ENCODE data around the gene RBM15B.
"Not testable (repeated sequence)": the region's sequence is repeated elsewhere in the genome, so short reads cannot be mapped to it uniquely, and the experiment has no call there.

RBM15B gene

GRCh38 chr3:51384055-51384725 lies 6.9 kb upstream of the RBM15B start:
- Histone ChIP-seq H3K9ac (ENCODE audit: low read length in 5 of 5) (peak overlapping the region; percentile 92 to 98 (median 97)), H3K27me3 (ENCODE audit: control insufficient read depth in 5 of 5, insufficient read depth in 4 of 5, low read length in 5 of 5) (no peaks in the 10 kb centered on the region), H3K4me1 (ENCODE audit: control insufficient read depth in 5 of 5, insufficient read depth in 5 of 5, low read length in 5 of 5) (peaks cover 5 to 36% (median 29%) of the 10 kb centered on the region in 5 donors), H3K9me3 (ENCODE audit: control insufficient read depth in 5 of 5, low read length in 5 of 5) (no peaks in the 10 kb centered on the region), H3K4me3 (ENCODE audit: low read depth in 1 of 5, low read length in 5 of 5) (peak overlapping the region; percentile 87 to 97 (median 96)), H3K36me3 (ENCODE audit: control insufficient read depth in 5 of 5, insufficient read depth in 5 of 5, low read length in 5 of 5) (peaks cover 0 to 23% (median 17%) of the 10 kb centered on the region in 5 donors), H3K27ac (ENCODE audit: low read depth, low read length) (peak overlapping the region; percentile 95)

GRCh38 chr3:51384726-51385473 lies 6.2 kb upstream of the RBM15B start, which contains the start of gene MANF:
TSS of gene MANF (plus strand) at chr3:51385291. CDS start at chr3:51385343, 52 bp downstream.
- peak within 1 kb of the TSS; percentile 92 to 98 (median 97) for H3K9ac ChIP-seq (ENCODE audit: low read length in 5 of 5)
- peaks cover 0 to 29% (median 17%) of the 10 kb centered on the region in 5 donors for H3K36me3 ChIP-seq (ENCODE audit: control insufficient read depth in 5 of 5, insufficient read depth in 5 of 5, low read length in 5 of 5)
- H3K4me3 ChIP-seq (ENCODE audit: low read depth in 1 of 5, low read length in 5 of 5), result peak within 1 kb of the TSS; percentile 87 to 97 (median 96)
- peaks cover 5 to 40% (median 29%) of the 10 kb centered on the region in 5 donors for H3K4me1 ChIP-seq (ENCODE audit: control insufficient read depth in 5 of 5, insufficient read depth in 5 of 5, low read length in 5 of 5)
- H3K27me3 ChIP-seq (ENCODE audit: control insufficient read depth in 5 of 5, insufficient read depth in 4 of 5, low read length in 5 of 5), result no peaks in the 10 kb centered on the region
- no peaks in the 10 kb centered on the region for H3K9me3 ChIP-seq (ENCODE audit: control insufficient read depth in 5 of 5, low read length in 5 of 5)
- H3K27ac ChIP-seq (ENCODE audit: low read depth, low read length), result peak within 1 kb of the TSS; percentile 95

- H3K27ac ChIP-seq (ENCODE audit: low read depth, low read length), result peak overlapping the region; percentile 95
- H3K36me3 ChIP-seq (ENCODE audit: control insufficient read depth in 5 of 5, insufficient read depth in 5 of 5, low read length in 5 of 5), result peaks cover 0 to 29% (median 17%) of the 10 kb centered on the region in 5 donors
- H3K4me1 ChIP-seq (ENCODE audit: control insufficient read depth in 5 of 5, insufficient read depth in 5 of 5, low read length in 5 of 5), result peaks cover 7 to 47% (median 36%) of the 10 kb centered on the region in 5 donors
- H3K9ac ChIP-seq (ENCODE audit: low read length in 5 of 5), result peak overlapping the region; percentile 63 to 88 (median 78)
- H3K27me3 ChIP-seq (ENCODE audit: control insufficient read depth in 5 of 5, insufficient read depth in 4 of 5, low read length in 5 of 5), result no peaks in the 10 kb centered on the region
- H3K4me3 ChIP-seq (ENCODE audit: low read depth in 1 of 5, low read length in 5 of 5), result peak overlapping the region; percentile 71 to 97 (median 92)
- no peaks in the 10 kb centered on the region for H3K9me3 ChIP-seq (ENCODE audit: control insufficient read depth in 5 of 5, low read length in 5 of 5)
Observed at GRCh38 chr3:51385621-51386091, 5.4 kb upstream of the RBM15B start.

GRCh38 chr3:51386159-51386851 lies 4.8 kb upstream of the RBM15B start:
- Histone ChIP-seq H3K4me3 (ENCODE audit: low read depth in 1 of 5, low read length in 5 of 5) (peak overlapping the region; percentile 71 to 97 (median 92)), H3K27ac (ENCODE audit: low read depth, low read length) (peak overlapping the region; percentile 95), H3K9me3 (ENCODE audit: control insufficient read depth in 5 of 5, low read length in 5 of 5) (no peaks in the 10 kb centered on the region), H3K36me3 (ENCODE audit: control insufficient read depth in 5 of 5, insufficient read depth in 5 of 5, low read length in 5 of 5) (peaks cover 0 to 29% (median 17%) of the 10 kb centered on the region in 5 donors), H3K27me3 (ENCODE audit: control insufficient read depth in 5 of 5, insufficient read depth in 4 of 5, low read length in 5 of 5) (no peaks in the 10 kb centered on the region), H3K9ac (ENCODE audit: low read length in 5 of 5) (peak overlapping the region; percentile 39 to 88 (median 78)), H3K4me1 (ENCODE audit: control insufficient read depth in 5 of 5, insufficient read depth in 5 of 5, low read length in 5 of 5) (peaks cover 9 to 50% (median 39%) of the 10 kb centered on the region in 5 donors)

- Histone ChIP-seq H3K27ac (ENCODE audit: low read depth, low read length) (no peak overlapping the region), H3K27me3 (ENCODE audit: control insufficient read depth in 5 of 5, insufficient read depth in 4 of 5, low read length in 5 of 5) (no peaks in the 10 kb centered on the region), H3K4me3 (ENCODE audit: low read depth in 1 of 5, low read length in 5 of 5) (no peak overlapping the region), H3K9ac (ENCODE audit: low read length in 5 of 5) (peak overlapping the region in 2 of 5 donors; percentile 78 to 88), H3K4me1 (ENCODE audit: control insufficient read depth in 5 of 5, insufficient read depth in 5 of 5, low read length in 5 of 5) (peaks cover 9 to 52% (median 41%) of the 10 kb centered on the region in 5 donors), H3K36me3 (ENCODE audit: control insufficient read depth in 5 of 5, insufficient read depth in 5 of 5, low read length in 5 of 5) (peaks cover 0 to 29% (median 17%) of the 10 kb centered on the region in 5 donors), H3K9me3 (ENCODE audit: control insufficient read depth in 5 of 5, low read length in 5 of 5) (no peaks in the 10 kb centered on the region)
Observed at GRCh38 chr3:51386852-51387229, 4.2 kb upstream of the RBM15B start.

GRCh38 chr3:51387281-51387680 lies 3.8 kb upstream of the RBM15B start:
- peaks cover 0 to 30% (median 17%) of the 10 kb centered on the region in 5 donors for H3K36me3 ChIP-seq (ENCODE audit: control insufficient read depth in 5 of 5, insufficient read depth in 5 of 5, low read length in 5 of 5)
- H3K4me1 ChIP-seq (ENCODE audit: control insufficient read depth in 5 of 5, insufficient read depth in 5 of 5, low read length in 5 of 5), result peaks cover 9 to 56% (median 45%) of the 10 kb centered on the region in 5 donors
- not testable (repeated sequence) for H3K27ac ChIP-seq (ENCODE audit: low read depth, low read length); H3K9me3 ChIP-seq (ENCODE audit: control insufficient read depth in 5 of 5, low read length in 5 of 5); H3K27me3 ChIP-seq (ENCODE audit: control insufficient read depth in 5 of 5, insufficient read depth in 4 of 5, low read length in 5 of 5); H3K9ac ChIP-seq (ENCODE audit: low read length in 5 of 5); H3K4me3 ChIP-seq (ENCODE audit: low read depth in 1 of 5, low read length in 5 of 5)

- Histone ChIP-seq H3K27me3 (ENCODE audit: control insufficient read depth in 5 of 5, insufficient read depth in 4 of 5, low read length in 5 of 5) (no peaks in the 10 kb centered on the region), H3K36me3 (ENCODE audit: control insufficient read depth in 5 of 5, insufficient read depth in 5 of 5, low read length in 5 of 5) (peaks cover 0 to 42% (median 29%) of the 10 kb centered on the region in 5 donors), H3K4me1 (ENCODE audit: control insufficient read depth in 5 of 5, insufficient read depth in 5 of 5, low read length in 5 of 5) (peaks cover 11 to 68% (median 57%) of the 10 kb centered on the region in 5 donors), H3K9ac (ENCODE audit: low read length in 5 of 5) (peak overlapping the region in 1 of 5 donors; percentile 10), H3K27ac (ENCODE audit: low read depth, low read length) (no peak overlapping the region), H3K9me3 (ENCODE audit: control insufficient read depth in 5 of 5, low read length in 5 of 5) (no peaks in the 10 kb centered on the region), H3K4me3 (ENCODE audit: low read depth in 1 of 5, low read length in 5 of 5) (no peak overlapping the region)
Observed at GRCh38 chr3:51388286-51389029, 2.6 kb upstream of the RBM15B start.

- H3K27ac ChIP-seq (ENCODE audit: low read depth, low read length), result no peak overlapping the region
- no peaks in the 10 kb centered on the region for H3K27me3 ChIP-seq (ENCODE audit: control insufficient read depth in 5 of 5, insufficient read depth in 4 of 5, low read length in 5 of 5)
- H3K9ac ChIP-seq (ENCODE audit: low read length in 5 of 5), result no peak overlapping the region
- no peak overlapping the region for H3K4me3 ChIP-seq (ENCODE audit: low read depth in 1 of 5, low read length in 5 of 5)
- H3K36me3 ChIP-seq (ENCODE audit: control insufficient read depth in 5 of 5, insufficient read depth in 5 of 5, low read length in 5 of 5), result peaks cover 0 to 54% (median 40%) of the 10 kb centered on the region in 5 donors
- H3K4me1 ChIP-seq (ENCODE audit: control insufficient read depth in 5 of 5, insufficient read depth in 5 of 5, low read length in 5 of 5), result peaks cover 12 to 67% (median 59%) of the 10 kb centered on the region in 5 donors
- H3K9me3 ChIP-seq (ENCODE audit: control insufficient read depth in 5 of 5, low read length in 5 of 5), result no peaks in the 10 kb centered on the region
Observed at GRCh38 chr3:51389423-51390183, 1.5 kb upstream of the RBM15B start.
